ENCODE results near the gene CXCL5. TPM values are rescaled to one million over a fixed set of nuclear protein-coding genes. Genes with fewer than 3 reads are reported as not detected.

CXCL5 gene
- total RNA-seq (2012; rRNA removed) (not detected in 2 replicates), polyA plus RNA-seq (2012; rRNA removed) (0.14 and 0.22 TPM in 2 replicates), Bru-seq, nascent RNA (percentile 15 among the genes with signal in this experiment), BruChase-seq, experiment 1, labeled RNA remaining after a 6-hour chase (percentile 29 among the genes with signal in this experiment), BruChase-seq, experiment 2, labeled RNA remaining after a 2-hour chase (percentile 19 among the genes with signal in this experiment)
- 0.11 and 0.18 TPM in 2 replicates for polyA plus RNA-seq (2012; cell fraction: cytosol; rRNA removed)
- polyA plus RNA-seq (2012; cell fraction: nucleus; rRNA removed; ENCODE audit: low replicate concordance), result 0.04 and 0.05 TPM in 2 replicates
- long read RNA-seq, partial matches to known transcripts, result 0 of 1 reads
- long read RNA-seq, other reads (novel, unspliced or antisense), result 0 of 1 reads

DNA sequence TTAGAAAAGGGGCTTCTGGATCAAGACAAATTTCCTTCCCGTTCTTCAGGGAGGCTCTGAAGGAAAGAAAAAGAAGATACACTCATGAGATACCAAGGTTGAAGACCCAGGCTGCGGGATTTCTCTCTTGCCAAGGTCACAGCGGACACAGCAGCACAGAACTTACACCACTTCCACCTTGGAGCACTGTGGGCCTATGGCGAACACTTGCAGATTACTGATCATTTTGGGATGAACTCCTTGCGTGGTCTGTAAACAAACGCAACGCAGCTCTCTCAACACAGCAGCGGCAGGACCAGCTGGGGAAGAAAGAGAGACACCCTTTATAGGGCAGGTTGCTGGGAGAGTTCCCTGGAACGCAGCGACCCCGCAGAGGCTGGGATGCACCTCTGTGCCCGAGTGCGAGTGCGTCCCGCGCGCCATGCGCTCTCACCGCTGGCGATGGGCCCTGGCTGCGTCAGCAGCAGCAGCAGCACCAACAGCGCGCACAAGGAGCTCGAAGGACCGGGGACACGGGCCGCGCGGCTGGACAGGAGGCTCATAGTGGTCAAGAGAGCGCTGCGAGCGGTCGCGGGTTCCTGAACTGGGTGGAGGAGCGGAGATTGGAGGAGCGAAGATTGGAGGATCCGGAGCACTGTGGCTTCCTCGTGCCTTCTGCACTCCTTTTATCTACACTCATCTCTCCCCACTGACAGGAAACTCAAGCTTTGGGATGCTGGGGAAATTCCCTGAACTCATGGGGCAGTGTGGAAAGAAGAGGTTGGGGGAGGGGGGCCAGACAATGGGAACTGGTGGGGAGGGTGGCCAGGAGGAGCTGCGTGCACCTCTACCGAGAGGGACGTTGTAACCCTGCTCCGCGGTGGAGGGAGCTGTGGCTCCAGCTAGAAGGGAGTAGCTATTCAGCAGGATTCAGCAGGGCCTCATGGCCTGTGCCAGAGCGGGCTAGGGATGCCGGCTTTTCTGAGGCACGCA, at the start of gene CXCL5:
TSS of gene CXCL5 (minus strand) at position 638 of the 972 bp plus-strand sequence. CDS start at position 542, 96 bp downstream.
- 0 out of 2 replicates have a peak, but pooled peaks have one; percentile 11 for TF ChIP-seq RAD21 (IDR thresholded peaks at IDR 0.05; ENCODE audit: low read length)
- TF ChIP-seq CEBPB (IDR thresholded peaks at IDR 0.05; ENCODE audit: low read depth, low read length), result no peak
- Histone ChIP-seq H3K4me3 (ENCODE audit: insufficient read depth, low read depth, low read length) (peak within 1 kb of the TSS; percentile 14), H3K23ac (ENCODE audit: low read depth, low read length) (peak within 1 kb of the TSS; percentile 56; the same call in 1 of the 2 replicates), H3K4me1 (ENCODE audit: control insufficient read depth, insufficient read depth, low read length) (peaks cover 2% of the 10 kb centered on the region; the same call in 1 of the 2 replicates), H3K4me2 (ENCODE audit: low read depth, low read length) (peak within 1 kb of the TSS; percentile 88), H3K27me3 (ENCODE audit: control insufficient read depth, insufficient read depth, low read length) (peaks cover 12% of the 10 kb centered on the region), H3K27ac (ENCODE audit: insufficient read depth, low read length) (no peak within 1 kb of the TSS), H3K36me3 (ENCODE audit: control insufficient read depth, insufficient read depth, low read length) (no peaks in the 10 kb centered on the region), H3K18ac (ENCODE audit: low read depth, low read length) (no peak within 1 kb of the TSS), H2AFZ (replicated peaks; ENCODE audit: low read length, poor library complexity) (peak within 1 kb of the TSS; percentile 90), H3K9me3 (ENCODE audit: control insufficient read depth, insufficient read depth, low read length) (no peaks in the 10 kb centered on the region), H4K91ac (ENCODE audit: insufficient read depth, low read depth, low read length) (no peak within 1 kb of the TSS), H2AK5ac (ENCODE audit: low read depth, low read length) (peak within 1 kb of the TSS; percentile 39; the same call in 1 of the 2 replicates), H2BK5ac (ENCODE audit: low read depth, low read length, poor library complexity, severe bottlenecking) (no peak within 1 kb of the TSS), H3K9ac (ENCODE audit: low read depth, low read length) (no peak within 1 kb of the TSS), H3K79me1 (ENCODE audit: low read depth in 1 of 2, low read length in 2 of 2) (no peaks in the 10 kb centered on the region), H4K8ac (ENCODE audit: low read depth in 2 of 2, low read length in 2 of 2) (peak within 1 kb of the TSS in 1 of 2 experiments; percentile 47; a peak in 1 of 4 replicates), H2AK9ac (replicated peaks; ENCODE audit: low read depth, low read length, poor library complexity) (peak within 1 kb of the TSS; percentile 61), H2BK15ac (ENCODE audit: low read depth, low read length) (no peak within 1 kb of the TSS), H3K9me1 (ENCODE audit: insufficient read depth, low read length) (no peaks in the 10 kb centered on the region), H4K20me1 (ENCODE audit: insufficient read depth, low read length) (no peaks in the 10 kb centered on the region), H2BK20ac (ENCODE audit: low read depth, low read length) (no peak within 1 kb of the TSS), H3K56ac (ENCODE audit: extremely low read depth, insufficient read depth, low read length) (no peak within 1 kb of the TSS), H3K4ac (ENCODE audit: low read depth, low read length) (no peak within 1 kb of the TSS), H4K5ac (ENCODE audit: low read depth, low read length) (no peak within 1 kb of the TSS), H3K14ac (replicated peaks; ENCODE audit: low read depth, low read length) (peak within 1 kb of the TSS; percentile 19; the same call in 1 of the 2 replicates), H2BK120ac (ENCODE audit: low read depth, low read length) (0 out of 2 replicates have a peak within 1 kb of the TSS, but pooled peaks have one; percentile 18)
- DNase-seq (peak; percentile 39), ATAC-seq (ENCODE audit: low read depth) (peak; percentile 87)
- no TSS peak for BruUV-seq (replicated peaks)
- ChIA-PET POLR2A (ENCODE audit: unreplicated experiment) (no interaction called here), CTCF (no interaction called here)
- dilution Hi-C loops (cut with HindIII; ENCODE audit: low sequenced_read_pairs, unreplicated experiment) (no loop called here), in situ Hi-C loops (cut with MboI; ENCODE audit: low sequenced_read_pairs) (no loop called here), intact Hi-C loops (cut with micrococcal nuclease) (loop anchor here (5.0 kb wide), 1 partner anchor 99 kb away; the partner anchor contains the start of gene CXCL2)
- WGBS, 2 experiments (ENCODE audit: extremely low coverage in 2 of 2, insufficient read length in 1 of 2), result 3% methylated on average over 13 of the region's 46 CpGs; no CpG with 5 or more reads in 1 of the 2 experiments
